ENCODE results near the gene KCNIP2.

Gene KCNIP2

GRCh38 chr10:101777619-101778145 is 65.9 kb downstream of the KCNIP2 start:
- CTCF ChIA-PET: interaction anchor here (1.0 to 9.3 kb wide), 4 partner anchors 9 to 564 kb away, joined by 3 to 265 read pairs (median 94); no protein-coding TSS in a partner anchor

GRCh38 chr10:101776161-101776817 is 67.3 kb downstream of the KCNIP2 start:
- CTCF ChIA-PET: interaction anchor here (8.2 to 9.3 kb wide), 2 partner anchors 170 to 563 kb away, joined by 182 to 265 read pairs; no protein-coding TSS in a partner anchor
- no peak overlapping the region for H3K4me3 ChIP-seq (ENCODE audit: low read depth, low read length)
- no peak for TF ChIP-seq CTCF (IDR thresholded peaks at IDR 0.05; ENCODE audit: insufficient read depth, low read length, missing control alignments)
- POLR2A ChIA-PET: no interaction called here
- DNase-seq (ENCODE audit: low read depth, low spot score): no peak

More at GRCh38 chr10:101777619-101778145, 65.9 kb downstream of the KCNIP2 start:
- H3K4me3 ChIP-seq (ENCODE audit: low read depth, low read length): no peak overlapping the region
- DNase-seq (ENCODE audit: low read depth, low spot score): no peak
- POLR2A ChIA-PET: no interaction called here
- no peak for TF ChIP-seq CTCF (IDR thresholded peaks at IDR 0.05; ENCODE audit: insufficient read depth, low read length, missing control alignments)
